Nephron (organoid): Measurements from ENCODE around the gene FHL5.

Experiments
- H3K27ac Mint-ChIP-seq, 3 experiments: 2 replicates each; pipeline ENCODE4 v1.8.0; 2020; ENCODE audit warnings: mixed read lengths in 3 of 3, mild to moderate bottlenecking in 2 of 3, moderate library complexity in 1 of 3
- H3K27me3 Mint-ChIP-seq: 2 replicates; pipeline ENCODE4 v1.8.0; 2021; ENCODE audit warnings: low read depth, mild to moderate bottlenecking, moderate library complexity, mixed read lengths
- H3K36me3 Mint-ChIP-seq: 2 replicates; pipeline ENCODE4 v1.8.0; 2020; ENCODE audit warnings: low read depth, mixed read lengths
- H3K4me1 Mint-ChIP-seq: 2 replicates; pipeline ENCODE4 v1.8.0; 2020; ENCODE audit warnings: mixed read lengths
- H3K4me3 Mint-ChIP-seq, 3 experiments: 2 replicates each; pipeline ENCODE4 v1.8.0; 2020; ENCODE audit warnings: mild to moderate bottlenecking in 3 of 3, mixed read lengths in 3 of 3, moderate library complexity in 2 of 3
- H3K9me3 Mint-ChIP-seq: 2 replicates; pipeline ENCODE4 v1.8.0; 2020; ENCODE audit warnings: mixed read lengths
- CTCF ChIP-seq, 3 experiments: fragments of 200-600 bp; sonication (generic); IDR thresholded peaks; one replicate each; pipeline ENCODE4 v1.5.0; 2021; ENCODE audit warnings: antibody characterized with exemption in 3 of 3; ENCODE audit not compliant: unreplicated experiment in 3 of 3

The FHL5 gene

DNA sequence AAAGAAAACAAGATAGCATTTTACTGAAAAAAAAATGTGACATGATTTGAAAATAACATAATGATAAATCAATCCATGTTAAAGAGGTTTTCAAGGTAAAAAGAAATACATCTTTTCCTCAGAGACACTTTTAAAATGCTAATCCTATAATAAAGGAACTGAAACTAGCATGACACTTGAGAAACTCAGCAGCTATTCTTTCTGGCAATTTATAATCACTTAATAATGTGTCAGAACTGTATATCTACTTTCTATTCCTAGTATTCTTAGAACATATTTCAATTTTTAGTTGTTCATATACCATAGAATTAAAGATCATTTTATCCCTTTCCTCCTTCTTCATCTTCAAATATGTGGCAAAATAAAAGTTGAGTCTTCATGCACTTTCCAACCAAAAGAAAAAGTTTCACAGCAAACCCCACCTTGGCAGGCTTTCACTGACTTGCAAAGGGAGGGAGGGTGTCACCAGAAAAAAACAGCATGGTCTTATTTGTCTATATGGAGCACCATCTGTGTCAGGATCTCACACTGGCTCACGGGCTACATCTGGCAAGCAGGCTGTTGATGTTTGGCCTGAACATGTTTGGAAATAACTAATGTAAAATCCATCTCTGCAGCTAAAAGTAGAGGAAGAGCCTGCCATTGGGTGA lies 48.5 kb downstream of the FHL5 start:
- Mint-ChIP-seq H3K27ac (peak overlapping the region in 2 of 3 experiments; percentile 8 to 14), H3K4me1 (peaks cover 9% of the 10 kb centered on the region), H3K36me3 (no peaks in the 10 kb centered on the region), H3K4me3 (no peak overlapping the region), H3K9me3 (no peaks in the 10 kb centered on the region), H3K27me3 (no peaks in the 10 kb centered on the region)
- TF ChIP-seq CTCF (IDR thresholded peaks at IDR 0.05; ENCODE audit: unreplicated experiment in 3 of 3) = no peak

GRCh38 chr6:96613291-96613999 lies 50.5 kb downstream of the FHL5 start:
- no peak overlapping the region for H3K4me3 Mint-ChIP-seq
- H3K27me3 Mint-ChIP-seq = no peaks in the 10 kb centered on the region
- H3K36me3 Mint-ChIP-seq = no peaks in the 10 kb centered on the region

GRCh38 chr6:96620851-96621250 lies 57.9 kb downstream of the FHL5 start:
- H3K27me3 Mint-ChIP-seq = peaks cover 3% of the 10 kb centered on the region
- H3K4me1 Mint-ChIP-seq = peaks cover 2% of the 10 kb centered on the region
- no peak for TF ChIP-seq CTCF (IDR thresholded peaks at IDR 0.05; ENCODE audit: unreplicated experiment in 3 of 3)
- no peaks in the 10 kb centered on the region for H3K9me3 Mint-ChIP-seq
- H3K36me3 Mint-ChIP-seq = no peaks in the 10 kb centered on the region
- no peak overlapping the region for H3K4me3 Mint-ChIP-seq
- H3K27ac Mint-ChIP-seq = no peak overlapping the region

More at GRCh38 chr6:96613291-96613999, 50.5 kb downstream of the FHL5 start:
- TF ChIP-seq CTCF (IDR thresholded peaks at IDR 0.05; ENCODE audit: unreplicated experiment in 3 of 3) = no peak
- H3K27ac Mint-ChIP-seq = no peak overlapping the region
- peaks cover 9% of the 10 kb centered on the region for H3K4me1 Mint-ChIP-seq
- no peaks in the 10 kb centered on the region for H3K9me3 Mint-ChIP-seq

GRCh38 chr6:96621983-96622382 lies 59.1 kb downstream of the FHL5 start:
- H3K9me3 Mint-ChIP-seq = no peaks in the 10 kb centered on the region
- H3K4me3 Mint-ChIP-seq = no peak overlapping the region

GRCh38 chr6:96624957-96625356 lies 62.0 kb downstream of the FHL5 start:
- H3K27me3 Mint-ChIP-seq = peaks cover 3% of the 10 kb centered on the region
- H3K27ac Mint-ChIP-seq = no peak overlapping the region
- peaks cover 8% of the 10 kb centered on the region for H3K4me1 Mint-ChIP-seq
- no peaks in the 10 kb centered on the region for H3K36me3 Mint-ChIP-seq
- no peaks in the 10 kb centered on the region for H3K9me3 Mint-ChIP-seq
- TF ChIP-seq CTCF (IDR thresholded peaks at IDR 0.05; ENCODE audit: unreplicated experiment in 3 of 3) = no peak
- H3K4me3 Mint-ChIP-seq = no peak overlapping the region

More at GRCh38 chr6:96621983-96622382, 59.1 kb downstream of the FHL5 start:
- no peaks in the 10 kb centered on the region for H3K36me3 Mint-ChIP-seq
- peaks cover 3% of the 10 kb centered on the region for H3K27me3 Mint-ChIP-seq
- TF ChIP-seq CTCF (IDR thresholded peaks at IDR 0.05; ENCODE audit: unreplicated experiment in 3 of 3) = no peak
- H3K27ac Mint-ChIP-seq = no peak overlapping the region
- H3K4me1 Mint-ChIP-seq = peaks cover 3% of the 10 kb centered on the region
